HCT116 (cell line): ENCODE measurements around the gene ADD3. TPM values are rescaled to one million over a fixed set of nuclear protein-coding genes. Genes with fewer than 3 reads are reported as not detected.

ENCODE experiments used
- ATAC-seq: fragments of 200-7000 bp; cut with Tn5 transposase; 2 replicates; pipeline ENCODE4 v1.9.1; 2020; ENCODE audit warnings: mild to moderate bottlenecking, moderate library complexity
- BruUV-seq: library from RNA; stranded (reverse); fragments of 400-500 nt; replicated peaks from 2 replicates; lab custom pipeline; 2021; lab: Mats Ljungman, UMichigan
- CTCF ChIA-PET: fragments of 300-600 bp; sonication (Branson Sonifier 250); formaldehyde crosslinking; loops from one replicate; lab custom pipeline; 2021; ENCODE audit warnings: antibody characterized with exemption; lab: Charles Lee
- POLR2A ChIA-PET: fragments of 300-600, 350-600 bp; sonication (Branson Sonifier 250); formaldehyde crosslinking; loops from one replicate; lab custom pipeline; 2021; ENCODE audit warnings: antibody characterized with exemption; lab: Charles Lee
- RAD21 ChIA-PET, 2 experiments: fragments of 300-600 bp; sonication (Branson Sonifier 250); formaldehyde crosslinking; loops; one replicate each; lab custom pipeline; 2023; ENCODE audit warnings: low total read pairs in 2 of 2; ENCODE audit not compliant: uncharacterized antibody in 2 of 2, unreplicated experiment in 2 of 2, low non-redundant PET in 1 of 2; lab: Charles Lee
- DNase-seq: peaks from one replicate; pipeline ENCODE4 v3.0.0-alpha.2; 2010; ENCODE audit warnings: low read depth, low spot score
- H2AFZ ChIP-seq: fragments of 200-600 bp; shearing (Covaris generic), sonication (generic); 2 replicates; pipeline ENCODE4 v1.6.1; 2017; ENCODE audit warnings: low read depth, mixed run types, mixed read lengths, antibody characterized with exemption, low read length; ENCODE audit not compliant: poor library complexity, severe bottlenecking
- H3K27ac ChIP-seq: 2 replicates; pipeline ENCODE4 v1.5.1; 2012; ENCODE audit warnings: low read depth, low read length
- H3K27me3 ChIP-seq: fragments of 200-600 bp; sonication (generic); 2 replicates; pipeline ENCODE4 v1.6.1; 2016; ENCODE audit warnings: mixed run types, low read length, mixed read lengths; ENCODE audit not compliant: insufficient read depth
- H3K36me3 ChIP-seq, 2 experiments: fragments of 200-500 bp in 1 of 2; fragments of 200-600 bp in 1 of 2; sonication (Bioruptor generic) in 1 of 2; sonication (generic) in 1 of 2; 2 replicates each; pipeline versions ENCODE4 v1.5.1 to v1.6.1; 2014 to 2016; ENCODE audit warnings: low read length in 2 of 2, inconsistent platforms in 1 of 2, mixed read lengths in 1 of 2, mixed run types in 1 of 2; ENCODE audit not compliant: insufficient read depth in 2 of 2, control insufficient read depth in 1 of 2
- H3K4me1 ChIP-seq, 2 experiments: fragments of 200-600 bp in 1 of 2; sonication (generic) in 1 of 2; 2 replicates each; pipeline versions ENCODE4 v1.5.1 to v1.6.1; 2012 to 2017; ENCODE audit warnings: low read length in 2 of 2, inconsistent platforms in 1 of 2, mild to moderate bottlenecking in 1 of 2, mixed read lengths in 1 of 2, mixed run types in 1 of 2, moderate library complexity in 1 of 2; ENCODE audit not compliant: insufficient read depth in 2 of 2, control insufficient read depth in 1 of 2
- H3K4me2 ChIP-seq: fragments of 200-600 bp; sonication (generic); 2 replicates; pipeline ENCODE4 v1.6.1; 2017; ENCODE audit warnings: mixed run types, low read length, mixed read lengths
- H3K4me3 ChIP-seq, 2 experiments: fragments of 200-600 bp in 1 of 2; sonication (generic) in 1 of 2; replicated peaks in 1 of 2; 2 replicates each; pipeline ENCODE4 v1.5.1; 2011 to 2016; ENCODE audit warnings: low read length in 2 of 2, control low read depth in 1 of 2, low read depth in 1 of 2, mild to moderate bottlenecking in 1 of 2, mixed read lengths in 1 of 2, mixed run types in 1 of 2
- H3K79me2 ChIP-seq: fragments of 200-600 bp; sonication (generic); 2 replicates; pipeline ENCODE4 v1.6.1; 2017; ENCODE audit warnings: mild to moderate bottlenecking, mixed run types, low read length, moderate library complexity, mixed read lengths; ENCODE audit not compliant: insufficient read depth
- H3K9ac ChIP-seq: fragments of 200-600 bp; sonication (generic); 2 replicates; pipeline ENCODE4 v1.6.1; 2016; ENCODE audit warnings: low read length, mixed read lengths
- H3K9me2 ChIP-seq: fragments of 200-600 bp; sonication (generic), shearing (Covaris generic); 2 replicates; pipeline ENCODE4 v1.6.1; 2017; ENCODE audit warnings: mixed run types, mild to moderate bottlenecking, moderate library complexity; ENCODE audit not compliant: insufficient read depth
- H3K9me3 ChIP-seq, 2 experiments: fragments of 200-500 bp in 1 of 2; fragments of 200-600 bp in 1 of 2; sonication (Bioruptor generic) in 1 of 2; sonication (generic) in 1 of 2; 2 replicates each; pipeline ENCODE4 v1.6.1; 2014 to 2017; ENCODE audit warnings: low read length in 2 of 2, mixed read lengths in 2 of 2, inconsistent platforms in 1 of 2, low read depth in 1 of 2, mild to moderate bottlenecking in 1 of 2, mixed run types in 1 of 2, moderate library complexity in 1 of 2; ENCODE audit not compliant: control insufficient read depth in 1 of 2, insufficient read depth in 1 of 2
- H4K20me1 ChIP-seq: fragments of 200-600 bp; sonication (generic), shearing (Covaris generic); 2 replicates; pipeline ENCODE4 v1.6.1; 2017; ENCODE audit warnings: mixed run types, mild to moderate bottlenecking, moderate library complexity; ENCODE audit not compliant: insufficient read depth
- CBX3 ChIP-seq: IDR thresholded peaks from 2 replicates; pipeline ENCODE4 v1.6.1; 2012; ENCODE audit warnings: low read depth
- CEBPB ChIP-seq: IDR thresholded peaks from 2 replicates; pipeline ENCODE4 v1.6.1; 2012; ENCODE audit warnings: low read depth
- EGR1 ChIP-seq: IDR thresholded peaks from 2 replicates; pipeline ENCODE4 v1.6.1; 2012; ENCODE audit warnings: low read depth
- MAX ChIP-seq: IDR thresholded peaks from 2 replicates; pipeline ENCODE4 v1.6.1; 2012
- POLR2AphosphoS5 ChIP-seq: IDR thresholded peaks from 2 replicates; pipeline ENCODE4 v1.6.1; 2011; ENCODE audit warnings: mild to moderate bottlenecking, low read depth, low read length, moderate library complexity
- ZBTB33 ChIP-seq: IDR thresholded peaks from 2 replicates; pipeline ENCODE4 v1.6.1; 2011; ENCODE audit warnings: mild to moderate bottlenecking, low read length, moderate library complexity; ENCODE audit not compliant: insufficient replicate concordance; ENCODE audit errors: extremely low read depth
- ZFX ChIP-seq: fragments of 450-650 bp; IDR thresholded peaks from 2 replicates; pipeline ENCODE4 v1.6.1; 2017
- intact Hi-C: fragments of 100-400 bp; cut with micrococcal nuclease; formaldehyde crosslinking; loops from 2 replicates; pipeline ENCODE4 v1.10.0; 2022
- total RNA-seq: library from RNA; stranded (reverse); gene quantifications from one replicate; pipeline ENCODE4 v1.2.1, GENCODE V29; 2021; ENCODE audit not compliant: unreplicated experiment

ADD3 gene
- total RNA-seq, 1 experiment from 2014 or later, result 41.1 TPM

- intact Hi-C loops, result loop anchor here (5.0 kb wide), 1 partner anchor 200 kb away; the partner anchor contains the start of gene MXI1
- no peaks in the 10 kb centered on the region for H3K36me3 ChIP-seq
- BruUV-seq, result no TSS peak
- H3K4me2 ChIP-seq, result peak overlapping the region; percentile 86
- DNase-seq, result no peak
- POLR2A ChIA-PET, result interaction anchor here (0.7 kb wide), 1 partner anchor 14 kb away, joined by 3 read pairs; no protein-coding TSS in a partner anchor
- peak overlapping the region; percentile 65 for H2AFZ ChIP-seq
- peak overlapping the region; percentile 71 for H3K9ac ChIP-seq
- H3K4me3 ChIP-seq, result peak overlapping the region; percentile 68 to 81
- no peaks in the 10 kb centered on the region for H3K27me3 ChIP-seq
- H3K4me1 ChIP-seq, result peaks cover 21 to 46% of the 10 kb centered on the region in 2 experiments
- H4K20me1 ChIP-seq, result no peaks in the 10 kb centered on the region
- H3K9me2 ChIP-seq, result no peaks in the 10 kb centered on the region
- RAD21 ChIA-PET, result interaction anchor here in 1 of 2 experiments (0.6 kb wide), 1 partner anchor 123 kb away, joined by 4 read pairs; no protein-coding TSS in a partner anchor
- H3K27ac ChIP-seq, result peak overlapping the region; percentile 45; the same call in 1 of the 2 replicates
- peak; percentile 32 for TF ChIP-seq ZBTB33
- no peak for TF ChIP-seq CBX3
- peak; percentile 24; the same call in 1 of the 2 replicates for TF ChIP-seq MAX
- peak; percentile 97 for TF ChIP-seq EGR1
- TF ChIP-seq ZFX, result peak; percentile 46
- TF ChIP-seq POLR2AphosphoS5, result no peak
- TF ChIP-seq CEBPB, result no peak
- TF ChIP-seq, all 23 proteins: peak for 4
- Histone ChIP-seq H3K79me2 (peaks cover 31% of the 10 kb centered on the region), H3K9me3 (no peaks in the 10 kb centered on the region)
- ATAC-seq, result peak; percentile 46
- CTCF ChIA-PET, result interaction anchor here (0.8 to 1.6 kb wide), 2 partner anchors 9 to 123 kb away, joined by 3 to 5 read pairs; no protein-coding TSS in a partner anchor
Measured at GRCh38 chr10:110007161-110007700, 553 bp upstream of the ADD3 start.
